Stimulated activated CD4-positive, alpha-beta T cell treated with anti-CD3 and anti-CD28 coated beads, Interleukin-2, amount 100 ng/mL, for 48 hours (primary cell): Measurements from ENCODE around the gene SENP5.
A peak's percentile ranks its signal among the peaks of the same experiment; 100 is the strongest.
"Not testable (repeated sequence)": the region's sequence is repeated elsewhere in the genome, so short reads cannot be mapped to it uniquely, and the experiment has no call there.

Source experiments
- DNase-seq, 2 donors: peaks; one replicate each; pipeline ENCODE4 v3.0.0-alpha.2; 2020

SENP5 gene

DNA sequence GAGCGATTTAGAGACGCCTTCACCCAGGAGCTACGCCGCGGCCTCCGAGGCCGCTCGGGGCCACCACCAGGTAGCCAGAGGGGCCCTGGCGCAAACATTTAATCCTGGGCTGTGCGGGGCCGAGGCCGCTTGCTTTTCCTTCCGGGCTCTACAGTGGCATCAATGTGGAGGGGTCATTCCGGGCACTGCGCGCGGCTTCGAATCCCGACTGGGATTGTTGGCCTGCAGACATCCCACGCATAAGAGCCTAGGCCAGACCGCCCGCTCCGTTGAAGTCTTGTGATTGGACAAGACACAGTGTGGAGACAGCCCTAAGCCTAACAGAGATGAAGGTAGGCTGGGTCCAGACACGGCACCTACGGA is 75.2 kb downstream of the SENP5 start:
- DNase-seq: no peak

DNA sequence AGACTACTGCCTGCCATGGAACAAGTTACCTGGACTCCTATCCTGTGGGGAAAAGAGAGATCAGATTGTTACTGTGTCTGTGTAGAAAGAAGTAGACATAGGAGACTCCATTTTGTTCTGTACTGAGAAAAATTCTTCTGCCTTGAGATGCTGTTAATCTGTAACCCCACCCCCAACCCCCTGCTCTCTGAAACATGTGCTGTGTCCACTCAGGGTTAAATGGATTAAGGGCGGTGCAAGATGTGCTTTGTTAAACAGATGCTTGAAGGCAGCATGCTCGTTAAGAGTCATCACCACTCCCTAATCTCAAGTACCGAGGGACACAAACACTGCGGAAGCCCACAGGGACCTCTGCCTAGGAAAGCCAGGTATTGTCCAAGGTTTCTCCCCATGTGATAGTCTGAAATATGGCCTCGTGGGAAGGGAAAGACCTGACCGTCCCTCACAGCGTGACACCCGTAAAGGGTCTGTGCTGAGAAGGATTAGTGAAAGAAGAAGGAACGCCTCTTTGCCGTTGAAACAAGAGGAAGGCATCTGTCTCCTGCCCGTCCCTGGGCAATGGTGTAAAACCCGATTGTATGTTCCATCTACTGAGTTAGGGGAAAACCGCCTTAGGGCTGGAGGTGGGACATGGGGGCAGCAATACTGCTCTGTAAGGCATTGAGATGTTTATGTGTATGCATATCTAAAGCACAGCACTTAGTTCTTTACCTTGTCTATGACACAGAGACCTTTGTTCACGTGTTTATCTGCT is 76.5 kb downstream of the SENP5 start:
- not testable (repeated sequence) for DNase-seq

DNA sequence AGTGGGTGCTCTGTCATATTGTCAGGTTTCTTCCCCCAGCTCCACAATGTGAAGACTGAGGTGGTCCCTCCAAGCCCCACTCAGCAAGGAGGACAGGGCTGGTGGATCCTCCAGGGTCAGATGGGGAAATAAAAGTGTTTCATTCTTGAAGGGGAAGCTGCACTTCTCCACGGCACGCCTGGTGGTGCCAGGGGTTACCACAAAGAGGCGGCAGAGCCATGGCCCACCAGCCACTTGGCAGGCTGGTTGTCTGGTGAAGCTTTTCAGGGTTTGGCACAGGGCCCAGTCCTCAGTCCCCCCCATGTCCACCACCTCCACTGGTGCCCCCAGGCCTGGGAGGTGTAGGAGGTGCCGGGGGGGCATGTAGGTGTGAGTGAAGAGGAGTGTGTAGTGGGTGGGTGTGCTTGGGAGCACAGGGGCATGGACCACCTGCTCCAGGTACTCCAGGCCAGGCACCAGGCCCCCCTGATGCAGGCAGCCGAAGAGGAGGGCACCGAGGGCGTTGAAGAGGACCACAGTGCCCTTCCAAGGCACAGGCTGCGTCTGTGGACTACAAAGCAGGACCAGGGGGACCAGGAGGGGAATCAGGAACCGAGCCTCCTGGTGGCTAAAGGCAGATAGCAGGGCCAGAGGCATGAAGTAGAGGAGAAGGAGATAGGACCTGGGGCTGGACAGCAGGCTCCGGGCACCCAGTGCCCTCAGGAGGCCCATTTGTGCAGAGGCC is 79.6 kb downstream of the SENP5 start:
- no peak for DNase-seq

- no peak for DNase-seq
Observed at GRCh38 chr3:196947860-196948441, 80.2 kb downstream of the SENP5 start.

DNA sequence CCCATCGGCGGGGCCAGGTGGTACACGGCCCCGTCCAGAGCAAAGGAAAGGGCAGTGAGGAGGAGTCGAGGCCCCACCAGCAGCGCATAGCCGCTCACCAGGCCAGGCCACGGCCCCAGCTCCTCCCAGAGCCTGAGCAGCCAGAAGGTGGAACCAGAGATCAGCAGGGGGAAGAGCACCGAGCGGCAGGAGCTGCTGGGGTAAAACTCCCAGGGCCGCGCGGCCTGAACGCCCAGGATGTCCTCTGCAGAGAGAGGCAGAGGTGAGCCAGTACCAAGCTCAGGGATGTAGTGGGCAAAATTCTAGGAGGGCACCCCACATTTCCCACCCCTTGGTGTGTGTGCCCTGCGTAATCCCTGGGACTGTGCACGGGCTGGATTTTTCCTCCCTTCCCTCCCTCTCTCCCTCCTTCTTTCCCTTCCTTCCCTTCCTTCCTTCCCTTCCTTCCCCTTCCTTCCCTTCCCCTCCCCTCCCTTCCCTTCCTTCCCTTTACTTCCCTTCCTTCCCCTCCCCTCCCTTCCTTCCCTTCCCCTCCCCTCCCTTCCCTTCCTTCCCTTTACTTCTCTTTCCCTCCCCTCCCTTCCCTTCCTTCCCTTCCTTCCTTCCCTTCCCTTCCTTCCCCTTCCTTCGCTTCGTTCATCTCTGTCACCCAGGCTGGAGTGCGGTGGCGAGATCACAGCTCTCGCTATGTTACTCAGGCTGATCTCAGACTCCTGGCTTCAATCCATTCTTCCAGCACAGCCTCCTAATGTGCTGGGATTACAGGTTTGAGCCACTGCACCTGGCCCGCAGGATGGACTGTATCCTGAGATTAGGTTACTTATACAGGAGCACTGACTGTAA is 80.9 kb downstream of the SENP5 start:
- DNase-seq: no peak

DNA sequence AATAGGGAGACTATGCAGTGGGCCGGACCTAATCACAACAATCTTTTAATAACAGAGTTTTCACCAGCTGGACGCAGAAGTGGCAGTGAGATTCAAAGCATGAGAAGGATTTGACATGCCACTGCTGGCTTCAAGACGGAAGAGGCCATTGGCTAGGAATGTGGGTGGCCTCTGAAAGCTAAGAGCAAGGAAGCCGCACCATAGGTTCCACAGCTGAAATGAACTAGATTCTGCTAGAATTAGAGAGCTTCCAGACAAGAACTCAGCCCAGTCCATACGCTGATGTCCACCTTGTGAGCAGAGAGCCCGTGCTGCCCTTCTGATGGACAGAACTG is 81.5 kb downstream of the SENP5 start:
- DNase-seq: no peak

GRCh38 chr3:196949750-196950149 is 82.0 kb downstream of the SENP5 start:
- no peak for DNase-seq

GRCh38 chr3:196951371-196951770 is 83.7 kb downstream of the SENP5 start:
- no peak for DNase-seq

DNA sequence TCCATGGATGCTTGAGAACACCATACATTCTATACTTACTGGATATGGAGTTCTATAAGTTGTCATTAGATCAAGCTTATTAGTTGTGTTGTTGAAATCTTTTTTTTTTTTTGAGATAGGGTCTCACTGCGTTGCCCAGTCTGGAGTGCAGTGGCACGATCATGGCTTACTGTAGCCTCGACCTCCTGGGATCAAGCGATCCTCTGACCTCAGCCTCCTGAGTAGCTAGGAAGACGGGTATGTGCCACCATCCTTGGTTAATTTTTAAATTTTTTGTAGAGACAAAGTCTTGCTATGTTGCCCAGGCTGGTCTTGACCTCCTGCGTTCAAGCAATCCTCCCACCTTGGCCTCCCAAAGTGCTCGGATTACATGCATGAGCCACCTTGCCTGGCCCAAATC is 87.1 kb downstream of the SENP5 start:
- DNase-seq: no peak

DNA sequence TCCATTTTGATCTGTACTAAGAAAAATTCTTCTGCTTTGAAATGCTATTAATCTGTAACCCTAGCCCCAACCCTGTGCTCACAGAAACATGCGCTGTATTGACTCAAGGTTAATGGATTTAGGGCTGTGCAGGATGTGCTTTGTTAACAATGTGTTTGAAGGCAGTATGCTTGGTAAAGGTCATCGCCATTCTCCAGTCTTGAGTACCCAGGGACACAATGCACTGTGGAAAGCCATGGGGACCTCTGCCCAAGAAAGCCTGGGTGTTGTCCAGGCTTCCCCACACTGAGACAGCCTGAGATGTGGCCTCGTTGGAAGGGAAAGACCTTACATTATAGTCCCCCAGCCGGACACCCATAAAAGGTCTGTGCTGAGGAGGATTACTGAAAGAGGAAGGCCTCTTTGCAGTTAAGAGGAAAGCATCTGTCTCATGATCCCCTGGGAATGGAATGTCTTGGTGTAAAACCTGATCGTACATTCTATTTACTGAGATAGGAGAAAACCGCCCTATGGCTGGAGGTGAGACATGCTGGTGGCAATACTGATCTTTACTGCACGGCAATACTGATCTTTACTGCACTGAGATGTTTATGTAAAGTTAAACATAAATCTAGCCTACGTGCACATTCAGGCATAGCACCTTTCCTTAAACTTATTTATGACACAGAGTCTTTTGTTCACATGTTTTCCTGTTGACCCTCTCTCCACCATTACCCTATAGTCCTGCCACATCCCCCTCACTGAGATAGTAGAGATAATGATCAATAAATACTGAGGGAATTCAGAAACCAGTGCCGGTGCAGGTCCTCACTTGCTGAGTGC is 94.6 kb downstream of the SENP5 start:
- DNase-seq: no peak

DNA sequence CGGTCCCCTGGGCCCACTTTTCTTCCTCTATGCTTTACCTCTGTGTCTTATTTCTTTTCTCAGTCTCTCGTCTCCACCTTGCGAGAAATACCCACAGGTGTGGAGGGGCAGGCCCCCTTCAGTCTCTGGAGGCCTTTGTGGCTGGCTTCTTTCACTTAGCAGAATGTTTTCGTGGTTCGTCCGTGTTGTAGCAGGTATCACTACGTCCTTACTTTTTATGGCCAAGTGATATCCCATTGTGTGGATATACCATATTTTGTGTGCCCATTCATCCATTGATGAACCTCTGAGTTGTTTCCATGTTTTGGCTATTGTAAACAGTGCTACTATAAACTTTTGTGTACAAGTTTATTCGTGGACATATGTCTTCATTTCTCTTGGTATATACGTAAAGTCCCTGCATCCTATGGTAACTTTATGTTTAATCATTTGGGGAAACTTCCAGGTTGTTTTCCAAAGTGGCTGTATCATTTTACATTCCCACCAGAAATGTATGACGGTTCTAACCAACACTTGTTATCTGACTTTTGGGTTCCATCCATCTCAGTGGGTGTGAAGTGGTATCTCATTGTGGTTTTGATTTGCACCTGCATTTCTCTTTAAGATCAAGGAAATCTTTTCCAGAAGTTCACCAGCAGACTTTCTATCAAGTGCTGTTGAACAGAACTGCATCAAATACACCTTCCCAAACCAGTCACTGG is 95.4 kb downstream of the SENP5 start:
- DNase-seq: no peak

GRCh38 chr3:196963631-196963953 is 95.9 kb downstream of the SENP5 start:
- no peak for DNase-seq

DNA sequence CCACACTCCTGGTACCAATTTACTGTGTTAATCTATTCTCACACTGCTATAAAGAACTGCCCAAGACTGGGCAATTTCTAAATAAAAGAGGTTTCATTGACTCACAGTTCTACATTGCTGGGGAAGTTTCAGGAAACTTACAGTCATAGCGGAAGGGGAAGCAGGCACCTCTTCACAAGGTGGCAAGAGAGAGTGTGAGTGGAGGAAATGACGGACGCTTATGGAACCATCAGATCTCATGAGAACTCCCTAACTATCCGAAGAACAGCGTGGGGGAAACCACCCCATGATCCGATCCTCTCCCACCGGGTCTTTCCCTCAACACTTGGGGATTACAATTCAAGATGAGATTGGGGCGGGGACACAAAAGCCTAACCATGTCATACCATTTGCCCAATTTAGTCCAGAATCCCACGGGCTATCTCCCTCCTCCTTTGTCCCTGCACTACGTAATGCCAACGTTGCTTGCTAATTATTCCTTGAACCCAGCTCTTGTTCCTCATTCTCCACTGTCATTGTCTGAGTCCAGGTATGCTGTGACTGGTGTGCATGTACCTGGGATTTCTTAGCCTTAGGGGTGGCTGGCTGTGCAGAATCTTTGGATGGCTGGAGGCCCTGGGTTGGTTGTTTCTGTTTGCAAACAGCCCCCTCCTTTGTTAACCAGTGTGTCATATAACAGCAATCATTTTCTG is 97.5 kb downstream of the SENP5 start:
- DNase-seq: no peak

DNA sequence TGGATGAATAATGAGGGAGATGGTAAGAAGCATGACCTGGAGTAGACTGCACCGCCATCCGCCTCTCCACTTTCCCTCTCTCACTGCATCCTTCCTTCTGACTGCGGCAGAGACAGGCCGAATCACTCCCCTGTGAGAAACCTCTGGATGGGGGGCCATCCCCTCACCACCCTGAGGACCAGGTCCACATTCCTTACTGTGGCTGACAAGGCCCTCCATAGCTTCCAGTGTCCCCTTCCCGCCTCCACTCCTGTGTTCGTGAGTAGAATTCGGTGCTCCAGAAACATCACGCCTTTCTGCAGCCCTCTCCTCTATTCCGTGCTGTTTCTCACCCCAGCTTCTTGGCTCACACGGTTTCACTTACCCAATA is 98.1 kb downstream of the SENP5 start:
- no peak for DNase-seq

GRCh38 chr3:196966526-196967401 is 99.0 kb downstream of the SENP5 start:
- no peak for DNase-seq

- DNase-seq: no peak
Observed at GRCh38 chr3:196967412-196968232, 99.9 kb downstream of the SENP5 start.

- peak; percentile 25 to 38 for DNase-seq
Observed at GRCh38 chr3:196968233-196969133, 100.8 kb downstream of the SENP5 start, which contains the start of gene PIGZ. TSS of gene PIGZ (minus strand) at chr3:196968833. CDS start at chr3:196952031, 16,802 bp downstream.

DNA sequence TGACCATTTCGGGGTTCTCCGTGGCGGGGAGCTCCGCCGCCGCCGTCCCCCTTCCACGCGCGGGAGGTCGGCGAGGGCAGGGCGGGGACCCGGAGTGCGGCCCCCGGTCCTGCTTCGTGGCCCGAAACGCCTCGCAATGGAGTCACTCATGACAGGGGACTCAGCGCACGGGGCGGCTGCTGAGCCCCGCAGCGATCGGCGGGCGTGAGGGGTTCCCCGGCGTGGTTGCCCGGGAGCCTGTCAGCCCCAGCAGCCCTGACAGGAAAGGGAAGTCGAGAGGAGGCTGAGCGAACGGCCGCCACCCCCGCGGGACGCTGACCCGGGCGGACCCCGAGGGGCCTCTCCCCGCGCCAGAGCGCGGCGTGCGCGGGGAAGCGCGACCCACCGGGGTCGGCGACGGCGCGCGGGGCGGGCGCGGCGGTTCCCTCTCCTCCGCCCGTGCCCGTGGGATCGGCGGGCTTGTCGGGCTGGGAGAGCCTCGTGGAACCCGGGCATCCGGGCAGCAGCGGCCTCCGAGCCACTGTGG is 101.5 kb downstream of the SENP5 start:
- peak; percentile 24 to 36 for DNase-seq
